A673 (cell line): ENCODE results near the gene TBRG1.

Source experiments
- CTCF ChIP-seq: fragments of 300-800, 200-600 bp; sonication (generic); conservative IDR thresholded peaks from 2 replicates; pipeline ENCODE4 v1.5.1; 2017; ENCODE audit warnings: low read depth, mild to moderate bottlenecking, antibody characterized with exemption, low read length, moderate library complexity, mixed read lengths
- EZH2 ChIP-seq: fragments of 200-600 bp; sonication (generic); IDR thresholded peaks from 2 replicates; pipeline ENCODE4 v1.6.1; 2017; ENCODE audit warnings: borderline replicate concordance, low read depth, mild to moderate bottlenecking, mixed read lengths, antibody characterized with exemption, low read length; ENCODE audit not compliant: poor library complexity, severe bottlenecking

- TF ChIP-seq CTCF (no peak), EZH2 (no peak)
Measured at GRCh38 chr11:124646148-124646547, 23.5 kb downstream of the TBRG1 start.
